Measurements from ENCODE around the gene FAM240B.

- TF ChIP-seq CTCF (IDR thresholded peaks at IDR 0.05), result no peak
- TF ChIP-seq POLR2A (IDR thresholded peaks at IDR 0.05; ENCODE audit: low read depth), result no peak
- no peak for TF ChIP-seq POLR2AphosphoS5 (IDR thresholded peaks at IDR 0.05)
- no peak for TF ChIP-seq EP300 (IDR thresholded peaks at IDR 0.05)
These were observed 48.6 kb downstream of the FAM240B start for GRCh38 chr9:38671372-38671731.
